SW 1271 (cell line): ENCODE results near the gene GMDS.

Experiments used
- DNase-seq, 2 experiments: peaks; one replicate each; lab custom pipeline; 2025; lab: John Stamatoyannopoulos, UW

GMDS gene

GRCh38 chr6:1739220-1739619, 506.2 kb downstream of the GMDS start:
- DNase-seq, result no peak

GRCh38 chr6:1738558-1739081, 506.8 kb downstream of the GMDS start:
- no peak for DNase-seq

- no peak for DNase-seq
Observed at GRCh38 chr6:1737463-1738311, 507.7 kb downstream of the GMDS start.

- DNase-seq, result no peak
Observed at GRCh38 chr6:1736346-1737105, 508.9 kb downstream of the GMDS start.

GRCh38 chr6:1735239-1735803, 510.1 kb downstream of the GMDS start:
- DNase-seq, result no peak

GRCh38 chr6:1730882-1731281, 514.5 kb downstream of the GMDS start:
- DNase-seq, result no peak

GRCh38 chr6:1729750-1730140, 515.7 kb downstream of the GMDS start:
- DNase-seq, result no peak

- no peak for DNase-seq
Observed at GRCh38 chr6:1729133-1729749, 516.2 kb downstream of the GMDS start.

- no peak for DNase-seq
Observed at GRCh38 chr6:1726341-1726768, 519.0 kb downstream of the GMDS start.

- no peak for DNase-seq
Observed at GRCh38 chr6:1724616-1725015, 520.8 kb downstream of the GMDS start.

GRCh38 chr6:1724124-1724523, 521.3 kb downstream of the GMDS start:
- no peak for DNase-seq

- DNase-seq, result no peak
Observed at GRCh38 chr6:1722801-1723200, 522.6 kb downstream of the GMDS start.

- no peak for DNase-seq
Observed at GRCh38 chr6:1720620-1721322, 524.6 kb downstream of the GMDS start.

- no peak for DNase-seq
Observed at GRCh38 chr6:1719922-1720321, 525.5 kb downstream of the GMDS start.

- no peak for DNase-seq
Observed at GRCh38 chr6:1716868-1717267, 528.5 kb downstream of the GMDS start.

- DNase-seq, result no peak
Observed at GRCh38 chr6:1716396-1716795, 529.0 kb downstream of the GMDS start.

GRCh38 chr6:1715336-1715735, 530.1 kb downstream of the GMDS start:
- DNase-seq, result no peak

- no peak for DNase-seq
Observed at GRCh38 chr6:1714654-1715053, 530.8 kb downstream of the GMDS start.

- DNase-seq, result no peak
Observed at GRCh38 chr6:1713016-1713600, 532.3 kb downstream of the GMDS start.

- no peak for DNase-seq
Observed at GRCh38 chr6:1712451-1712850, 533.0 kb downstream of the GMDS start.

GRCh38 chr6:1711136-1711535, 534.3 kb downstream of the GMDS start:
- DNase-seq, result no peak
